ENCODE measurements around the gene RHOF.

The RHOF gene

DNA sequence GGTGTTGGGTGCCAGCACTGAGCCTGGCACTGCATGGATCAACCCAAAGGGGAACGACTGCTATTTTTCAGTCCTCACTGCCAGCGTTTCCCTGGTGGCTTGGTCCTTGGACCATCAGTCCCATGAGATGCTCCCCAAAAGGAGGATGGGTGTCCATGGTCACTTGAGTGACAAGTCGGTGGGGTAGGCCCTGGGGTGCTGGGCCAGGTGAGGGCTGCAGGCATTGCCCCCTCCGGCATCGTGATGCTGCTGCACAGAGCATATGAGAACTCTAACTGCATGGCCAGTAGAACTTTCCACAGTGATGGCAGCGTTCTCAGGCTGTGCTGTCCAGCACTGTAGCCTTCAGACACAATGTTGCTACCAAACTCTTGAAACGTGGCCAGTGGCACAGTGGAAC, 26.6 kb upstream of the RHOF start:
- in situ Hi-C loops (cut with HindIII; ENCODE audit: low sequenced_read_pairs), result no loop called here

- in situ Hi-C loops (cut with HindIII; ENCODE audit: low sequenced_read_pairs), result no loop called here
Observed at GRCh38 chr12:121819212-121819949, 25.9 kb upstream of the RHOF start.

DNA sequence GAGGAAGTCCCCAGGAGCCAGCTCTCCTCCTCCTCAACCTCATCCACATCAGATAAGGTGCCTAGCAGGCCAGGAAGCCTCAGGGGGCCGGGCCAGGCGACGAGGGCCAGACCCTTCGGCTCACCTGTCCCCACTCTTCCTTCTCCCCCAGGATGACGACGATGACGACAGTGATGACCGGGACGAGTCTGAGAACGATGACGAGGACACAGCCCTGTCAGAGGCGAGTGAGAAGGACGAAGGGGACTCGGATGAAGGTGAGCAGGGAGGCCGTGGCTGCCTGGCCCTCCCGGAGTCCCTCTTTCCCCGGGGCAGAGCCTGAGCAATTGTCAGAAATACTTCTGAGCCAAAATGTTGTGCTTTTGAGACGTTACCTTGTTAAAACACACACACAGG, 24.2 kb upstream of the RHOF start:
- in situ Hi-C loops (cut with HindIII; ENCODE audit: low sequenced_read_pairs), result no loop called here

- in situ Hi-C loops (cut with HindIII; ENCODE audit: low sequenced_read_pairs), result no loop called here
Observed at GRCh38 chr12:121816925-121817647, 23.6 kb upstream of the RHOF start.

DNA sequence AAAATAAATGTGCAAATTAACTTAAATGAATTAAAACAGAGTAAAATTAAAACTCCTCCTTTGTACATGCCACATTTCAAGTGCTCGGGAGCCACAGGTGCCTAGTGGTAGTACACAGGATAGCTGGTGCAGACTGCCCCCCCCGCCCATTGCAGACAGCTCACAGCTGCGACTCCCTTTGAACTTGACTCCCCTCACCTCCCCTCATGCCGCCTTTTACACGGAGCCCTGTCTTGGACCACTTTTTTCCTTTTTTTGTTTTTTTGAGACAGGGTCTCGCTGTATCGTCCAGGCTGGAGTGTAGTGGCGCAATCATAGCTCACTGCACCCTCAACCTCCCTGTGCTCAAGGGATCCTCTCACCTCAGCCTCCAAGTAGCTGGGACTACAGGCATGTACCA, 21.8 kb upstream of the RHOF start:
- in situ Hi-C loops (cut with HindIII; ENCODE audit: low sequenced_read_pairs), result no loop called here

DNA sequence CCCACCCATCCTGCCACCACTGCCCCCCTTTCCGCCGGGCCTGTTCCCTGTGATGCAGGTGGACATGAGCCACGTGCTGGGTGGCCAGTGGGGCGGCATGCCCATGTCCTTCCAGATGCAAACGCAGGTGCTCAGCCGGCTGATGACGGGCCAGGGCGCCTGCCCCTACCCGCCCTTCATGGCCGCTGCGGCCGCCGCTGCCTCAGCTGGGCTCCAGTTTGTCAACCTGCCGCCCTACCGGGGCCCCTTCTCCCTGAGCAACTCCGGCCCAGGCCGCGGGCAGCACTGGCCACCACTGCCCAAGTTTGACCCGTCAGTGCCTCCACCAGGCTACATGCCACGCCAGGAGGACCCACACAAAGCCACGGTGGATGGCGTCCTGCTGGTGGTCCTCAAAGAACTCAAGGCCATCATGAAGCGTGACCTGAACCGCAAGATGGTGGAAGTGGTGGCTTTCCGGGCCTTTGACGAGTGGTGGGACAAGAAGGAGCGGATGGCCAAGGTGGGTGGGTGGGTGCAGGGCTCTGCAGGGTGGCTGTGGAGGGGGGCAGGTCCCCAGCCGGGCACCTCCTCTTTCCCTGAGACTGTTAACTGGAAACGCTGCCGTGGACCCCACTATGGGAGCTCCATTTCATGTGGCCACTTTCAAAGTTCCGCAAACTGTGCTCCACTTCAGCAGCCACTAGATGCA, 21.1 kb upstream of the RHOF start:
- in situ Hi-C loops (cut with HindIII; ENCODE audit: low sequenced_read_pairs), result no loop called here

GRCh38 chr12:121813951-121814350, 20.5 kb upstream of the RHOF start:
- in situ Hi-C loops (cut with HindIII; ENCODE audit: low sequenced_read_pairs), result no loop called here

DNA sequence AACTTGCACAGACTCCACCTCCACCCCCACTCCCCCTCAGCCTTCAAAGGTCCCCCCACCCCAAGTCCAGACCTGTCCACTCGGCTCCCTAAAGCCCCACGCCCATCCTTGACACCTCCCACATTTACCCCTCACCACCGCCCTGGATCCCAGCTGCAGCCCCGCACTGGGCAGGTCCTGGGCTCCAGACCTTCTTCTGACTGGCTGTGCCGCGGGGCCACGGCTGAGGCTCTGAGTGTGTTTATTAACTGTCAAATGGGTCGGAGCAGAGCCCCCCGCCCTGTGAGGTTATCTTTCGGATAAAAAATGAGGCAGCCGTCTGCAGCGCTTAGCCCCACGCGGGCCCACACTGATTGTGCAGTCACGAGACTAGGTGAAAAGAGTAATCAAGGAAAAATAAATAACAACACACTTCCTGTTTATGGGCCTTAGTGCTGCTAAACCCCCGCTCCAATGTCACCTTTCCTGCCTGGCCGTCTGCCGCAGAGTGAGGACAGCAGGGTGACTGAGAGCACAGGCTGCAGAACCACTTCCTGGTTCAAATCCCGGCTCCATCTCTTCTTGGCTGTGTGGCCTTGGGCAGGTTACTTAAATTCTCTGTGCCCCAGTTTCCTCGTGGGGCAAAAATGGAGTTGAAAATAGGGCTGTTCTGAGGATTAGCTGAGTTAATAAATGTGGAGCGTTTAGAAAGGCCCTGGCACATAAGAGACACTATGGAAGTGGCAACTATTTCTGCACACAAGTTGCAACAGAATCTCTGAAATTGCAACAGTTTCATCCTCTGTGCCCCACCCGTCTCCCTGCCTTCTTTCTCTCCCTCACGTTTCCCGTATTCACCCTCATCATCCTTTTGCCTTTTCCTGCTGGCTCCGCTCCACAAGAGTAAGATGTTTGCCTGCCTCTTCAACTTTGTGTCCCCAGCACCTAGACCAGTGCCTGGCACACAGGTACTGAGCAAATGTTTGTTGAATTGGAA, 19.7 kb upstream of the RHOF start:
- in situ Hi-C loops (cut with HindIII; ENCODE audit: low sequenced_read_pairs), result no loop called here

- in situ Hi-C loops (cut with HindIII; ENCODE audit: low sequenced_read_pairs), result no loop called here
Observed at GRCh38 chr12:121812320-121812871, 18.9 kb upstream of the RHOF start.

DNA sequence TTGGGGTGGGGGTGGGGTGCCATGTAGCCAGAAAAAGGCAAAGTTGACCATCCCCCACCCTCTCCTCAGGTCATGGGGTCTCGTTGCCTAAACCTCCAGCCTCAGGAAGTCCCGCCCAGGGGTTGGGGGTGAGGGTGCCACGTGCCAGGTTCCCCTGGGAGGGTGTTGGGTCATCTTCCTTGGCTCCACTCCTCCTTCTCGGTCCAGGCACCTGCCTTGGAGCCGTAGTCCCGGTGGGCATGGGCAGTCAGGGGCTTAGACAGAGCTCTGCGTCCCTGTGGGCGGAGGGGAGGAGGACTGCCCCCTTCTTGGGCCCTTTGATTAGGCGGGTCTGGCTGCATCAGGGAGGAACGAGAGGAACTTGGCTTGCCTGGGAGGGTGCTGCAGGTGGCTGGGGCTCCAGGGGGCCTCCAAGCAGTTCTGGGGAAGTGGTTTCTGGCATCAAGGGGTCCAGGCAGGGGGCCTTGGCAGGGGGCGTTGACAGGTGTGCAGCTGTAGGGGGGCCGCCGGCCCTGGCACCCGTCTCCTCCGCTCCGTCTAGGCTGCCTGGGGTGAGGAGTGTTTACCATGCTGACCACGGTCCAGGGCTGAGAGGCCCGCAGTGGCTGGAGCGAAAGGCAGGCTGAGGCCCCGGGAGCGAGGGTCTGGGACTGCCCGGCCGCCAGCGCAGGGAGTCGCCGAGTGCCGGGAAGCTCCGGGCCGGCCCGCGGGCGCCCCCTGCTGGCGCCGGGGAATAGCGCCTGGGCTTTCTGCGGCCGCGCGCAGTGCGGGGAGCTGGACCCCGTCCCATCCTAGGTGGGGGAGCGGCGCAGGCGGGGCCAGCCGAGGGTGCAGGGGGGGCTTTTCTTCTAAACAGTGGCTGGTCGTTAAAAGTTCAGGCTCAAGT, 18.2 kb upstream of the RHOF start:
- in situ Hi-C loops (cut with HindIII; ENCODE audit: low sequenced_read_pairs), result no loop called here

GRCh38 chr12:121810833-121811433, 17.4 kb upstream of the RHOF start:
- in situ Hi-C loops (cut with HindIII; ENCODE audit: low sequenced_read_pairs), result no loop called here

GRCh38 chr12:121810234-121810817, 16.8 kb upstream of the RHOF start:
- in situ Hi-C loops (cut with HindIII; ENCODE audit: low sequenced_read_pairs), result no loop called here

GRCh38 chr12:121809712-121810116, 16.2 kb upstream of the RHOF start:
- in situ Hi-C loops (cut with HindIII; ENCODE audit: low sequenced_read_pairs), result no loop called here

- in situ Hi-C loops (cut with HindIII; ENCODE audit: low sequenced_read_pairs), result no loop called here
Observed at GRCh38 chr12:121808623-121809022, 15.1 kb upstream of the RHOF start.

DNA sequence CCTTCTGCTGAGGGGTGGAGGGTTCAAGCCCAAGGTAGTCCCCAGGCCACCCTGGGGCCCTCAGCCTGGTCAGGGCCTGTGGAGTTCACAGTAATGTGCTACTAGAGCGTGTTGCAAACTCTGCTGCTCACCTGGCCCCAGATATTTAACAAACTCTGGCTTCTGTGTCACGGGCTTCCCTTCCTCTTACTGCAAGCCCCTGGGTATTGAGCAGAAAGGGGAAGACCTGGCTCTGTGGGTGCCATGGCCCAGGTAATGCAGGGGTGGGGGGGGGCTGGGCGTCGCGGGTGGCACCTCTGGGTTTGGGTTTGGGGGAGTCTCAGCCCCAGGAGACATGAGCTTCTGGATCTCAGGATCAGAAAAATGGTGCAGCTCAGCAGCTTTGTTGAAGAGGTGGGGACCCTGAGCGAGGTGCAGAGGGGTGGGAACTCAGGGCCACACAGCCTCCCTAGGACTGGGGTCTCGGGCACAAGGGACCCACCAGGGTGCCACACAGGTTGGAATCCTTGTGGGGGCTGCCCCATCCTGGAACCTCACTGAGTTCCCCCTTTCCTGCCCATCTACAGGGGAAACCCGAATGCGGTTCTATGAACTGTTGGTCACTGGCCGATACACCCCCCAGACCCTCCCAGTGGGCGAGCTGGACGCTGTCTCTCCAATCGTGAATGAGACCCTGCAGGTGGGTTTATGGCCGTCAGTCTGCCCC, 14.3 kb upstream of the RHOF start:
- in situ Hi-C loops (cut with HindIII; ENCODE audit: low sequenced_read_pairs), result no loop called here

DNA sequence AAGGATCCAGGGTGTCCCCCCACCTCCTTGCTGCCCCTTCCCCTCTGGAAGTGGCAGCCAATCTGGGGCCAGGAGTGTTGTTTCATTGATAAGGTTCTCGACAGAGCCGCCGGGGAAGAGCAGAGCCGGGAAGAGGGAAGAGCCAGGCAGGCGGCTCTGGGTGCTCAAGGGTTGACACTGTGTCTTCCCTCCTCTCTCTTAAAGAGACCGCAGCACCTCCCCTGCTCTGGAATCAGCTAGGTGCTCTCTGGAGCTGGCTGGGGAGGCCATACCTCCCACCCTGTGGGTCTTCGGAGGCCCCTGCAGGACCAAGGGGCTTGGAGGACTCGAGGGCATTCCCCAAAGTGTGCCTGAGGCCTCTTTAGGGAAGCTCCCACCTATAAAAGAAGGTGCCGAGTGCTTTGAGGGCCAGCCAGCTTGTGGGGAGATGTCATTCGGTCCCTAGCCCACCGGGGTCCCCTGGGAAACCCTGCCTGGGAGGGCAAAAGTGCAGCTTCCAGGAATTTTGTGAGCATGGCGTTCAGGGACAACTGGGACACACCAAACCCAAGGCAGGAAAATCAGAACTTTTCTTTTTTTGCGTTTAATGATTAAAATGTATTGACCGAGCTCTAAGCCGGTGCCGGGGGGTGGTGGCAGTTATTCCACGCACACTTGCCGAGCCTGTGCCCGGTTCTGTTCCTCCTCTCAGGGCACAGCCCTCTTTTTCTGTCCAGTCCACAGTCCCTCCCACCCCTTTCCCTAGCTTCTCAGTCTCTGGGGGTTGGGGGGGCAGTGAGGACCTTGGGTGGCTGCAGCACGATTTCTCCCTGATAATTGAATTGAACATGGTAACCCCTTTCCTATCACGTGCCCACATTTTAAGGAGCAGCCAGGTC, 13.3 kb upstream of the RHOF start:
- in situ Hi-C loops (cut with HindIII; ENCODE audit: low sequenced_read_pairs), result no loop called here

DNA sequence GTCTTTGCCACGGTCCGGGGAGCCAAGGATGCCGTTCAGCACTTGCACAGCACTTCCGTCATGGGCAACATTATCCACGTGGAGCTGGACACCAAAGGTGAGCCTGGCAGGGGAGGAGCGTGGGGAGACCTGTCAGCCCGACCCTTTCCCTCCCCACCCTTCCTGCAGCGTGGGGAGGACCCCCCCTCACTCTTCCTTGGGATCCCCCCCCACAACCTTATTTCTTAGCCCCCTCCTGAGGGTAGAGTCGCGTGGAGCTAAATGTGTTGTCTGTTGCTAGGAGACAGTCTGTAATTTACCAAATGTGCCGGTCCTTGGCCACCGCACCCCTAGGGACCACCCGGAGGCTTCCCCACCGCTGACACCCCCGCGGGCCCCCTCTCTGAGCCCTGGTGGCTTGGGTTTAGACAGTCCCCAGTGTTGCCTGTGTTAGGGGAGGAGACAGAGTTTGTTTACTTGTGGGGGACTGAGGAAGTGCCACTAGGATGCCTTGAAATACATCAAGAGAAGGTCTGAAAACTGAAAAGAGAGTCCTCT, 12.6 kb upstream of the RHOF start:
- in situ Hi-C loops (cut with HindIII; ENCODE audit: low sequenced_read_pairs), result no loop called here

Measured in endothelial cell of hepatic sinusoid (primary cell).